ENCODE data around the gene TM2D3.

The TM2D3 gene

DNA sequence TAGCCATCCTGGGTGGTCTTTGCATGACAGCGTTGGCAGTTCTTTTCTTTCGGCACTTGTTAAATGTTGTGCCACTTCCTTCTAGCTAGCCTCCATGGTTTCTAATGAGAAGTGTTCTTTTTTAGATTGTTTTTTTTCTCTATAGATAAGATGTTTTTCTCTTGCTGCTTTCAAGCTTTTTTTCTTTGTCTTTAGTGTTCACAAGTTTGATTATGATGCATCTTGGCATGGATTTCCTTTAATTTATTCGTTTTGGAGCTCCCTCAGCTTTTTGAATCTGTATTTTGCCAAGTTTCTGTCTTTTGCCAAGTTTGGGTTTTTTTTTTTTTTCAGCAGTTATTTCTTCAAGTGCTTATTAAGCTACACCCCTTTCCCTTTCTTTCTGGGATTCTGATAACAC lies 53.1 kb downstream of the TM2D3 start:
- no peak for DNase-seq

DNA sequence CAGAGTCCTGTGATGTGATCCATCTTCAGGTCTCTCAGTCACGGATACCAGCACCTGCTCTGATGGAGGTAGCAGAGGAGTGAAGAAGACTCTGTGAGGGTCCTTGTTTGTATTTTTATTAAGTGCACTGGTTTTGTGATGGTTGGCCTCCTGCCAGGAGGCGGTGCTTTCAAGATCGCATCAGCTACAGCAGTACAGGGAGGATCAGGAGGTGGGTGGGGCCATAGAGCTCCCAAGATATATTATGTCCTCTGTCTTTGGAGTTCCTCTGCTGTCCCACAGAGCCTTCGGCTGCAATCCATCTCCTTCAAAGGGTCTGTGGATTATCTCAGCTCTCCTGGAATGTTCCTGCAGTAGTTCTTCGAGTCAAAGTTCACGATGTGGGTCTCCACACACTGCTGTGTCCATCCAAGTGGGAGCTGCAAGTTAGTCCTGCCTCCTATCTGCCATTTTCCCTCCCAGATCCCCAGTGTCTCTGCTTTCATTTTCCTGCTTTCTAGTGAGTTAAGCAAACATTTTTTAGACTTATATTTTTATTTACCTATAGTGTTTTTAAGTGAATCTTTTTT lies 54.7 kb downstream of the TM2D3 start:
- no peak for DNase-seq

DNA sequence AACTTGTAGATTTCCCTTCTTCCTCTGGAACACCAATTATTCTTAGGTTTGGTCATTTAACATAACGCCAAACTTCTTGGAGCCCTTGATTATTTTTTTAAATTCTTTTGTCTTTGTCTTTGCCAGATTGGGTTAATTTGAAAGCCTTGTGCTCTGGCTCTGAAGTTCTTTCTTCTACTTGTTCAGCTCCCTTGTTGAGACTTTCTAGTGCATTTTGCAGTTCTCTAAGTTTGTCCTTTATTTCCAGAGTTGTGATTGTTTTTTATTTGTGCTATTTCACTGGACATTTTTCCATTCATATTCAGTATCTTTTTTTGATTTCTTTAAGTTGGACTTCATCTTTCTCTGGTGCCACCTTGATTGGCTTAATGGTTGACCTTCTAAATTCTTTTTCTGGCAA lies 55.5 kb downstream of the TM2D3 start:
- no peak for DNase-seq

All from activated gamma-delta T cell treated with Interleukin-2 at 50 U/mL for 16 hours (primary cell).